WTC11 (cell line): ENCODE data around the gene BRME1. TPM values are rescaled to one million over a fixed set of nuclear protein-coding genes. Genes with fewer than 3 reads are reported as not detected.

Experiments
- ATAC-seq: fragments of 200-7000 bp; cut with Tn5 transposase; 2 replicates; pipeline ENCODE4 v1.10.0; 2021; ENCODE audit warnings: mild to moderate bottlenecking, moderate library complexity
- CTCF ChIA-PET: fragments of 300-600 bp; sonication (Branson Sonifier 250); formaldehyde crosslinking; loops from one replicate; lab custom pipeline; 2021; ENCODE audit warnings: antibody characterized with exemption; lab: Charles Lee
- POLR2A ChIA-PET: fragments of 350-600 bp; sonication (Branson Sonifier 250); formaldehyde crosslinking; loops from one replicate; lab custom pipeline; 2021; ENCODE audit warnings: antibody characterized with exemption; lab: Charles Lee
- DNase-seq: peaks from one replicate; pipeline ENCODE4 v3.0.0; 2021; ENCODE audit warnings: low spot score
- H3K27ac Mint-ChIP-seq: 2 replicates; pipeline ENCODE4 v1.8.0; 2021; ENCODE audit warnings: mixed read lengths
- H3K27me3 Mint-ChIP-seq: 2 replicates; pipeline ENCODE4 v1.8.0; 2021; ENCODE audit warnings: low read depth, mild to moderate bottlenecking, moderate library complexity, mixed read lengths
- H3K36me3 Mint-ChIP-seq: 2 replicates; pipeline ENCODE4 v1.8.0; 2021; ENCODE audit warnings: mixed read lengths
- H3K4me1 Mint-ChIP-seq: 2 replicates; pipeline ENCODE4 v1.8.0; 2022; ENCODE audit warnings: mixed read lengths
- H3K4me3 Mint-ChIP-seq: 2 replicates; pipeline ENCODE4 v1.8.0; 2021; ENCODE audit warnings: mild to moderate bottlenecking, moderate library complexity, mixed read lengths
- H3K9me3 Mint-ChIP-seq: 2 replicates; pipeline ENCODE4 v1.8.0; 2021; ENCODE audit warnings: mixed read lengths
- ATF3 ChIP-seq: sonication (generic); formaldehyde crosslinking; conservative IDR thresholded peaks from 2 replicates; pipeline ENCODE4 v1.8.1; 2022; ENCODE audit warnings: mild to moderate bottlenecking, missing genetic modification reagents
- ATF6 ChIP-seq: sonication (generic); formaldehyde crosslinking; IDR thresholded peaks from 2 replicates; pipeline ENCODE4 v1.8.1; 2023; ENCODE audit warnings: mild to moderate bottlenecking, missing genetic modification reagents
- CBFB ChIP-seq: sonication (generic); formaldehyde crosslinking; IDR thresholded peaks from 2 replicates; pipeline ENCODE4 v1.8.1; 2022; ENCODE audit warnings: mild to moderate bottlenecking, low read depth, missing genetic modification reagents
- CREM ChIP-seq: sonication (generic); formaldehyde crosslinking; IDR thresholded peaks from 2 replicates; pipeline ENCODE4 v1.8.1; 2022; ENCODE audit warnings: mild to moderate bottlenecking, missing genetic modification reagents, moderate library complexity
- FOXK1 ChIP-seq: sonication (generic); formaldehyde crosslinking; IDR thresholded peaks from 2 replicates; pipeline ENCODE4 v1.8.0; 2022; ENCODE audit warnings: mild to moderate bottlenecking, moderate library complexity, missing genetic modification reagents
- GRHL2 ChIP-seq: fragments of 250-450 bp; sonication (Bioruptor Pico); IDR thresholded peaks from 2 replicates; pipeline ENCODE4 v1.8.0; 2022; ENCODE audit warnings: mild to moderate bottlenecking, moderate library complexity; ENCODE audit not compliant: insufficient replicate concordance, severe bottlenecking
- GTF2I ChIP-seq: fragments of 250-450 bp; sonication (Bioruptor Pico); conservative IDR thresholded peaks from 2 replicates; pipeline ENCODE4 v1.4.0; 2021; ENCODE audit warnings: mild to moderate bottlenecking
- HMGXB4 ChIP-seq: sonication (generic); formaldehyde crosslinking; IDR thresholded peaks from 2 replicates; pipeline ENCODE4 v1.8.1; 2023; ENCODE audit warnings: mild to moderate bottlenecking, moderate library complexity, missing genetic modification reagents
- IRF1 ChIP-seq: sonication (generic); formaldehyde crosslinking; IDR thresholded peaks from 2 replicates; pipeline ENCODE4 v1.8.0; 2023; ENCODE audit warnings: missing genetic modification reagents
- NFATC4 ChIP-seq: fragments of 250-450 bp; sonication (Bioruptor Pico); IDR thresholded peaks from 2 replicates; pipeline ENCODE4 v1.9.0; 2021; ENCODE audit warnings: mild to moderate bottlenecking
- NFE2L1 ChIP-seq: sonication (generic); formaldehyde crosslinking; IDR thresholded peaks from 2 replicates; pipeline ENCODE4 v1.8.1; 2023; ENCODE audit warnings: missing genetic modification reagents
- OVOL2 ChIP-seq: fragments of 250-450 bp; sonication (Bioruptor Pico); IDR thresholded peaks from 2 replicates; pipeline ENCODE4 v1.9.0; 2021; ENCODE audit warnings: mild to moderate bottlenecking, borderline replicate concordance
- ZBTB21 ChIP-seq: sonication (generic); formaldehyde crosslinking; IDR thresholded peaks from 2 replicates; pipeline ENCODE4 v1.8.1; 2023; ENCODE audit warnings: mild to moderate bottlenecking, missing genetic modification reagents, borderline replicate concordance
- ZNF512 ChIP-seq: sonication (generic); formaldehyde crosslinking; IDR thresholded peaks from 2 replicates; pipeline ENCODE4 v1.8.1; 2022; ENCODE audit warnings: missing genetic modification reagents, borderline replicate concordance
- total RNA-seq: library from RNA; stranded (reverse); gene quantifications from 3 replicates; pipeline ENCODE4 v1.2.3, GENCODE V29; 2021

Gene BRME1
- total RNA-seq, 1 experiment from 2014 or later, result 5.0 TPM

GRCh38 chr19:13866463-13867046, 39.4 kb downstream of the BRME1 start:
- no peak overlapping the region for H3K27ac Mint-ChIP-seq
- ATAC-seq, result no peak
- ChIA-PET POLR2A (no interaction called here), CTCF (no interaction called here)
- H3K9me3 Mint-ChIP-seq, result no peaks in the 10 kb centered on the region
- no peak for DNase-seq
- no peaks in the 10 kb centered on the region for H3K36me3 Mint-ChIP-seq
- peak overlapping the region; percentile 71 for H3K4me3 Mint-ChIP-seq
- H3K4me1 Mint-ChIP-seq, result peaks cover 11% of the 10 kb centered on the region
- peaks cover 86% of the 10 kb centered on the region for H3K27me3 Mint-ChIP-seq
- TF ChIP-seq OVOL2 (CRISPR knock-in tag) (no peak), NFATC4 (CRISPR knock-in tag) (no peak), GTF2I (CRISPR knock-in tag) (no peak), GRHL2 (no peak), NFE2L1 (CRISPR knock-in tag) (no peak), ZNF512 (no peak), HMGXB4 (CRISPR knock-in tag) (no peak), IRF1 (no peak), CREM (CRISPR knock-in tag) (no peak), ATF3 (CRISPR knock-in tag) (no peak), ATF6 (CRISPR knock-in tag) (no peak), FOXK1 (no peak), ZBTB21 (no peak)

GRCh38 chr19:13865571-13866462, 40.1 kb downstream of the BRME1 start:
- H3K4me3 Mint-ChIP-seq, result peak overlapping the region; percentile 71
- H3K9me3 Mint-ChIP-seq, result no peaks in the 10 kb centered on the region
- no peak overlapping the region for H3K27ac Mint-ChIP-seq
- H3K27me3 Mint-ChIP-seq, result peaks cover 81% of the 10 kb centered on the region
- peaks cover 13% of the 10 kb centered on the region for H3K4me1 Mint-ChIP-seq
- TF ChIP-seq CBFB (no peak), HMGXB4 (CRISPR knock-in tag) (0 out of 2 replicates have a peak, but pooled peaks have one; percentile 22)
- TF ChIP-seq, all 79 proteins: peak for 1
- ChIA-PET CTCF (interaction anchor here (0.6 kb wide), 4 partner anchors 48 to 217 kb away, joined by 3 to 5 read pairs (median 4); no protein-coding TSS in a partner anchor), POLR2A (interaction anchor here (0.6 kb wide), 1 partner anchor 96 kb away, joined by 5 read pairs; no protein-coding TSS in a partner anchor)
- DNase-seq (no peak), ATAC-seq (no peak)
- H3K36me3 Mint-ChIP-seq, result no peaks in the 10 kb centered on the region
